Measurements from ENCODE around the gene KRTAP5-6. TPM values are rescaled to one million over a fixed set of nuclear protein-coding genes. Genes with fewer than 3 reads are reported as not detected.

Gene KRTAP5-6
- total RNA-seq, 1 experiment from 2014 or later: not detected

GRCh38 chr11:1727861-1728260 is 30.9 kb downstream of the KRTAP5-6 start:
- H3K9me3 ChIP-seq (ENCODE audit: low read length): no peaks in the 10 kb centered on the region
- H3K36me3 ChIP-seq (ENCODE audit: low read depth, low read length): no peaks in the 10 kb centered on the region
- no peak overlapping the region for H3K4me3 ChIP-seq (ENCODE audit: low read length)
- POLR2A ChIA-PET (ENCODE audit: unreplicated experiment): no interaction called here
- H3K9me2 ChIP-seq (replicated peaks; ENCODE audit: low read length): no peaks in the 10 kb centered on the region
- no peak overlapping the region for H3K27ac ChIP-seq (ENCODE audit: low read length)
- H4K20me1 ChIP-seq (ENCODE audit: low read length): no peaks in the 10 kb centered on the region
- TF ChIP-seq EZH2phosphoT487 (IDR thresholded peaks at IDR 0.05; ENCODE audit: borderline replicate concordance, low read length) (no peak), EZH2 (IDR thresholded peaks at IDR 0.05; ENCODE audit: low read length, unreplicated experiment) (no peak), CTCF (conservative IDR thresholded peaks at IDR 0.05; ENCODE audit: low read depth, low read length) (no peak)
- H3K4me2 ChIP-seq (ENCODE audit: low read length): no peak overlapping the region
- CTCF ChIA-PET: no interaction called here
- H3K79me2 ChIP-seq (ENCODE audit: low read length): no peaks in the 10 kb centered on the region
- H3K9ac ChIP-seq (ENCODE audit: low read length): no peak overlapping the region
- H3K27me3 ChIP-seq (ENCODE audit: low read length): peaks cover 42% of the 10 kb centered on the region
- intact Hi-C loops (cut with micrococcal nuclease): loop anchor here (10.0 kb wide), 1 partner anchor 67 kb away; no protein-coding TSS in a partner anchor
- no peak for DNase-seq
- no peak overlapping the region for H2AFZ ChIP-seq (ENCODE audit: low read length)
- no peak for ATAC-seq
- BruUV-seq (replicated peaks): no TSS peak
- H3K4me1 ChIP-seq (ENCODE audit: insufficient read depth, low read length): no peaks in the 10 kb centered on the region
- no peaks in the 10 kb centered on the region for H3F3A ChIP-seq (ENCODE audit: low read length, unreplicated experiment)

- DNase-seq (no peak), ATAC-seq (no peak)
- no peaks in the 10 kb centered on the region for H3K9me3 ChIP-seq (ENCODE audit: low read length)
- H3K4me1 ChIP-seq (ENCODE audit: insufficient read depth, low read length): no peaks in the 10 kb centered on the region
- H3K4me3 ChIP-seq (ENCODE audit: low read length): no peak overlapping the region
- ChIA-PET POLR2A (ENCODE audit: unreplicated experiment) (no interaction called here), CTCF (no interaction called here)
- no peak overlapping the region for H3K9ac ChIP-seq (ENCODE audit: low read length)
- H3F3A ChIP-seq (ENCODE audit: low read length, unreplicated experiment): no peaks in the 10 kb centered on the region
- no peak for TF ChIP-seq CTCF (conservative IDR thresholded peaks at IDR 0.05; ENCODE audit: low read depth, low read length)
- no peak for TF ChIP-seq EZH2 (IDR thresholded peaks at IDR 0.05; ENCODE audit: low read length, unreplicated experiment)
- no peak for TF ChIP-seq EZH2phosphoT487 (IDR thresholded peaks at IDR 0.05; ENCODE audit: borderline replicate concordance, low read length)
- H3K27ac ChIP-seq (ENCODE audit: low read length): no peak overlapping the region
- H4K20me1 ChIP-seq (ENCODE audit: low read length): no peaks in the 10 kb centered on the region
- peaks cover 42% of the 10 kb centered on the region for H3K27me3 ChIP-seq (ENCODE audit: low read length)
- H3K79me2 ChIP-seq (ENCODE audit: low read length): no peaks in the 10 kb centered on the region
- intact Hi-C loops (cut with micrococcal nuclease): loop anchor here (10.0 kb wide), 1 partner anchor 66 kb away; no protein-coding TSS in a partner anchor
- H3K4me2 ChIP-seq (ENCODE audit: low read length): no peak overlapping the region
- BruUV-seq (replicated peaks): no TSS peak
- H3K9me2 ChIP-seq (replicated peaks; ENCODE audit: low read length): no peaks in the 10 kb centered on the region
- H2AFZ ChIP-seq (ENCODE audit: low read length): no peak overlapping the region
- H3K36me3 ChIP-seq (ENCODE audit: low read depth, low read length): no peaks in the 10 kb centered on the region
These were observed 31.3 kb downstream of the KRTAP5-6 start for GRCh38 chr11:1728301-1728700.

DNA sequence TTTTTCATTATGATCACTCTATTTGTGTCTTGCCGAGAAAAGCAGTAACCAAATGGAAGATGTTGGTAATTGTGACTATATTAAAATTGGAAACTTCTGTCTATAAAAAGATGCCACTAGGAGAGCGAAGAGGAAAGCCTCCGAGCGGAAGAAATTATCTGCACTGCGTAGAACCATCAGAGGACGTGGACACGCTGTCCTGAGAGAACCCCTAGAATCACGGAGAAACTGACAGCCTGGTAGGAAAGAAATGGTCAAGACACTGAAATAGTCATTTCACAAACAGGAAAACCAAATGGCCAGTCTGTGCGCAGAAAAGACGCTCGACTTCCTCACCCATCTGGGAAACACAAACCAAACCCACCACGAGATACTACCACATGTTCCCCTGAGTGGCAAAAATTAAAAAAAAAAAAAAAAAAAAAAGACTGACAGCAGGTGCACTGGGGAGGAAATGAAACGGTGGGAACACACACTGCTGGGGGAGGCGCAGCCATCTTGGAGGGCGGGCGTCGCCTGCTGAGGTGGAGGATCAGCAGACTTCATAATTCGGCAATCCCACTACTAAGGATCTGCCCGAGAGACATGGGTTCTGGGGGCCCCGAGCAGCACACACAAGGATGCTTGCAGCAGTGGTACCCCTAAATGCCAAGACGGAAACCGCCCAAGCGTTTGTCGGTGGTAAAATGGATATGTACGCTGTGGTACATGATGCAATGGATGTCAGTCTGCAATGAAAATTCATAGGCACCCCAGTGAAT is 32.1 kb downstream of the KRTAP5-6 start:
- H3K9me2 ChIP-seq (replicated peaks; ENCODE audit: low read length): no peaks in the 10 kb centered on the region
- H3K4me1 ChIP-seq (ENCODE audit: insufficient read depth, low read length): no peaks in the 10 kb centered on the region
- no peaks in the 10 kb centered on the region for H3K36me3 ChIP-seq (ENCODE audit: low read depth, low read length)
- H3K27ac ChIP-seq (ENCODE audit: low read length): no peak overlapping the region
- no peak for TF ChIP-seq CTCF (conservative IDR thresholded peaks at IDR 0.05; ENCODE audit: low read depth, low read length)
- TF ChIP-seq EZH2phosphoT487 (IDR thresholded peaks at IDR 0.05; ENCODE audit: borderline replicate concordance, low read length): no peak
- no peak for TF ChIP-seq EZH2 (IDR thresholded peaks at IDR 0.05; ENCODE audit: low read length, unreplicated experiment)
- no peaks in the 10 kb centered on the region for H3K79me2 ChIP-seq (ENCODE audit: low read length)
- H3K9ac ChIP-seq (ENCODE audit: low read length): no peak overlapping the region
- H3F3A ChIP-seq (ENCODE audit: low read length, unreplicated experiment): no peaks in the 10 kb centered on the region
- CTCF ChIA-PET: no interaction called here
- H3K4me2 ChIP-seq (ENCODE audit: low read length): no peak overlapping the region
- ATAC-seq (no peak), DNase-seq (no peak)
- no peak overlapping the region for H3K4me3 ChIP-seq (ENCODE audit: low read length)
- no peaks in the 10 kb centered on the region for H3K9me3 ChIP-seq (ENCODE audit: low read length)
- intact Hi-C loops (cut with micrococcal nuclease): loop anchor here (10.0 kb wide), 1 partner anchor 66 kb away; no protein-coding TSS in a partner anchor
- H3K27me3 ChIP-seq (ENCODE audit: low read length): peaks cover 41% of the 10 kb centered on the region
- H4K20me1 ChIP-seq (ENCODE audit: low read length): no peaks in the 10 kb centered on the region
- BruUV-seq (replicated peaks): no TSS peak
- H2AFZ ChIP-seq (ENCODE audit: low read length): no peak overlapping the region
- POLR2A ChIA-PET (ENCODE audit: unreplicated experiment): no interaction called here

All from PC-3 (cell line).